Body of pancreas (tissue), 4 donors: Measurements from ENCODE around the gene IGLL5.

Source experiments
- CTCF ChIP-seq, 7 experiments: fragments of 450-650 bp in 4 of 7; fragments of 200-600 bp in 3 of 7; sonication (generic) in 3 of 7; IDR thresholded peaks; one replicate each; pipeline ENCODE4 v1.5.1; 2016 to 2019; ENCODE audit warnings: antibody characterized with exemption in 7 of 7
- POLR2A ChIP-seq, 3 donors: fragments of 450-650 bp; IDR thresholded peaks; one replicate each; pipeline ENCODE4 v1.6.1; 2016; ENCODE audit warnings: antibody characterized with exemption in 3 of 3, mild to moderate bottlenecking in 2 of 3

- TF ChIP-seq CTCF (IDR thresholded peaks at IDR 0.05) (no peak), POLR2A (IDR thresholded peaks at IDR 0.05) (no peak)
These were observed 19.4 kb downstream of the IGLL5 start for GRCh38 chr22:22906907-22907550.
